Measurements from ENCODE around the gene TP63. TPM values are rescaled to one million over a fixed set of nuclear protein-coding genes. Genes with fewer than 3 reads are reported as not detected.

TP63 gene
- total RNA-seq, 1 donor: 0.43 TPM

DNA sequence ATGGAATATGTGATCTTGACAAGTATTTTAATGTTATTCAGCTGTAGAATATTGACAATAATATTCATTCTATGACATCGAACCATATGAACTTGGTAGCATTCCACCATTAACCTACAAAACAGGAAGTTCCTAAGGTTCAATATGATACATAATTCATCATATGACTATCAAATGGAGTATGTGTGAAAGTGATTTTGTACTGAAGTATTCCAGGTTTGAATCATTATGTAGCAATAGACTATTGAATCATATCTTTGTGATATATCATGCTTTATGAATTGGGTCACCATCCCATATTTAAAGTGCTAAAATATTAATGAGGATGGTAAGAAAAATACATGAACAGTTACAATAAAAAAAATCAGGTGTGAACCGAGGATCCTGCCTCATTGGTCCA is 95.1 kb downstream of the TP63 start:
- DNase-seq (ENCODE audit: low read depth): no peak
- H3K4me3 ChIP-seq (ENCODE audit: low read depth, low read length): no peak overlapping the region
- TF ChIP-seq, protein P1, sequence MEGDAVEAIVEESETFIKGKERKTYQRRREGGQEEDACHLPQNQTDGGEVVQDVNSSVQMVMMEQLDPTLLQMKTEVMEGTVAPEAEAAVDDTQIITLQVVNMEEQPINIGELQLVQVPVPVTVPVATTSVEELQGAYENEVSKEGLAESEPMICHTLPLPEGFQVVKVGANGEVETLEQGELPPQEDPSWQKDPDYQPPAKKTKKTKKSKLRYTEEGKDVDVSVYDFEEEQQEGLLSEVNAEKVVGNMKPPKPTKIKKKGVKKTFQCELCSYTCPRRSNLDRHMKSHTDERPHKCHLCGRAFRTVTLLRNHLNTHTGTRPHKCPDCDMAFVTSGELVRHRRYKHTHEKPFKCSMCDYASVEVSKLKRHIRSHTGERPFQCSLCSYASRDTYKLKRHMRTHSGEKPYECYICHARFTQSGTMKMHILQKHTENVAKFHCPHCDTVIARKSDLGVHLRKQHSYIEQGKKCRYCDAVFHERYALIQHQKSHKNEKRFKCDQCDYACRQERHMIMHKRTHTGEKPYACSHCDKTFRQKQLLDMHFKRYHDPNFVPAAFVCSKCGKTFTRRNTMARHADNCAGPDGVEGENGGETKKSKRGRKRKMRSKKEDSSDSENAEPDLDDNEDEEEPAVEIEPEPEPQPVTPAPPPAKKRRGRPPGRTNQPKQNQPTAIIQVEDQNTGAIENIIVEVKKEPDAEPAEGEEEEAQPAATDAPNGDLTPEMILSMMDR (IDR thresholded peaks at IDR 0.05; ENCODE audit: insufficient read depth, low read depth, low read length): no peak

DNA sequence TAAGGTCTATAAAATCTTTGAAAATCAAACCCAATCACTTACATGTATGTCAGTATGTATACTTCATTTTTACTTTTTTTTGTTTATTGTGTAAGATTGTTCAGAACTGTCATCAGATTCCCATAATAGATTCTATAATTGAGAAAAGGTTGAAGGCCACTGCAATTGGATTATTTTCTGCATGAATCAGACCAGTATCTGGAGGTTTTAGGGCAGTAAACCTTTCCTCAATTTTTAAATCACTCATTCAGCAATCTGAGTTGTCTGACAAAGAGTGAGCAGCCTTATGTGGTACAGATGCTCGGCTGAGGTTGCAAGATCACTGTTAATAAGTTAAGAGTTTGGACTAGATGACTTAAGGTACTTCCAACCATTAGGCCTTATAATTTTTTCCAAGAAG is 96.0 kb downstream of the TP63 start:
- TF ChIP-seq, protein P1 (IDR thresholded peaks at IDR 0.05; ENCODE audit: insufficient read depth, low read depth, low read length): no peak
- H3K4me3 ChIP-seq (ENCODE audit: low read depth, low read length): no peak overlapping the region
- DNase-seq (ENCODE audit: low read depth): no peak

DNA sequence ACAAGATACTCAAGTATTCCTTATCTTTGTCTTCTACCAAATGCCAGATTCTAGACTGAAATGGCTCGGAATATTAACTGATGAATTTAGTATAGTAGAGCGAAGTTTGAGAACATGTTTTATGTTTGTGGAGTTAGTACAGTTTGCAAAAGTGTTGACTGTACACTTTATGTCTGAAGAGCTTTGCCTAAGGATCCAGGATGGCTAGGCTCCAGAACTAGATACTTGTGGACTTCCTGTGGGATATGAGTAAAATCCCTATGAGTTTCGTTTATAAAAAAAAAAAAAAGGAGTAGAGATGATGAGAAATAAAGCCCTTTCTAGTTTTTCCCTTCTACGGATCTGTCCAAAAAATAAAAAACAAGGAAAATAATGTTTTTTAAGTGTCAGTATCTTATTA is 96.7 kb downstream of the TP63 start:
- H3K4me3 ChIP-seq (ENCODE audit: low read depth, low read length): no peak overlapping the region
- TF ChIP-seq, protein P1 (IDR thresholded peaks at IDR 0.05; ENCODE audit: insufficient read depth, low read depth, low read length): no peak
- DNase-seq (ENCODE audit: low read depth): no peak

DNA sequence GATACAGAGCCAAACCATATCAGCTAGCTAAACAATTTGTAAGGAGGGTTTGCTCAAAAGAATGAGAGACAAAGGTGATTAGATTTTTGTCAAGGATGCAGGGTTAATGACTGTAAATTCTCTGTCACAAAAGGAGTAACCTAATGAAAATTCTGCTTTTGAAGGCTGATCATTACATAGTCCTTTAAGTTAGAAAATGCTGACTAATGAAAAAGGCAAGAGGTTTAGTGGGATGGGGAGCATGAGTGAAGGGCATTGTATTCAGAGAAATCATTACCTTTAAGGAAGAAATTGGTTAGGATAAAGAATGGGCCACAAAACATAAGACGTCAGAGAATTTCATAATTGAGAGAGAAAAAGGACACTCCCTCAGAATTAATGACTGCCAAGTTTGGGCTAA is 97.7 kb downstream of the TP63 start:
- TF ChIP-seq, protein P1 (IDR thresholded peaks at IDR 0.05; ENCODE audit: insufficient read depth, low read depth, low read length): no peak
- no peak overlapping the region for H3K4me3 ChIP-seq (ENCODE audit: low read depth, low read length)
- no peak for DNase-seq (ENCODE audit: low read depth)

DNA sequence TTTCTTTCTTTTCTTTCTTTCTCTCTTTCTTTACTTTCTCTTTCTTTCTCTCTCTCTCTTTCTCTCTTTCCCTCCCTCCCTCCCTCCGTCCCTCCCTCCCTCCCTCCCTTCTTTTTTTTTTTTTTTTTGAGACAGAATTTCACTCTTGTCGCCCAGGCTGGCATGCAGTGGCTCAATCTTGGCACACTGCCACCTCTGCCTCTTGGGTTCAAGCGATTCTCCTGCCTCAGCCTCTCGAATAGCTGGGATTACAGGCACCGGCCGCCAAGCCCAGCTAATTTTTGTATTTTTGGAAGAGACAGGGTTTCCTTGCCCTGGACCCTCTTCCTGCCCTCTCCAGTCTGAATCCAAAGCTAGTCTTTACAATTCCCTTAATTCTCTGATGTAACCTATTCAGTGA is 102.9 kb downstream of the TP63 start:
- H3K4me3 ChIP-seq (ENCODE audit: low read depth, low read length): no peak overlapping the region
- TF ChIP-seq, protein P1 (IDR thresholded peaks at IDR 0.05; ENCODE audit: insufficient read depth, low read depth, low read length): no peak
- no peak for DNase-seq (ENCODE audit: low read depth)

DNA sequence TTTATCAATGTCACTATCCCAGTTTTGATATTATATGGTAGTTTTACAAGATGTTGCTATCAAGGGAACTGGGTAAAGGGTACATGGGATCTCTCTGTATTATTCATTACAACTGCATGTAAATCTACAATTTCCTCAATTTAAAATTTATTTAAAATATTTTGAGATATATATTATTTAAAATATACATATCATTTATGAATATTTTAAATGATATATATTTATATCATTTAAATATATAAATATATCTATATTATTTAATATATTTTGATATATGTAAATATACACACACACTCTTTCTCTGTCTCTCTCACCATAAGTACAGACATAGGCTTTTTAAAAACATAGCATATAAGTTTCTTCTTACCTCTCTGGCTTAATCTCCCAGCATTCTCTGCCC is 104.7 kb downstream of the TP63 start:
- no peak for DNase-seq (ENCODE audit: low read depth)
- TF ChIP-seq, protein P1 (IDR thresholded peaks at IDR 0.05; ENCODE audit: insufficient read depth, low read depth, low read length): no peak
- H3K4me3 ChIP-seq (ENCODE audit: low read depth, low read length): no peak overlapping the region

DNA sequence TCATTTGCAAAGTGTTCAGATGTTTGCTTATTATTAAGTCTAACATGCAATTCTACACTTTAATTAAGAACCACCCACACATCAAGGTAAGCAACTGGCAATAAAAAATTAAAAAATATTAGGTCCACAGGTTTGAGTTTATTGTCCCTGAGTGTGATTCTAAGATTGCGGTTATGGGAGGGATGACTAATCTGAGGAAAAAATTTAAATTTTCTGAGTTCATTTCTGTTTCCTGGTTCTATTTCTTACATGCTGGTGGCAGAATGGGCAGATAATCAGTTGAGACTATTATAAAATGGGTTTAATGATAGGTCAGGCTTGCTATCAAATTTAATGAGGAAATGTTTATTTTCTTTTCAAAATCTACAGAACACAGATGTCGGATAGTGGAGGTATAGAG is 105.9 kb downstream of the TP63 start:
- no peak for DNase-seq (ENCODE audit: low read depth)
- no peak overlapping the region for H3K4me3 ChIP-seq (ENCODE audit: low read depth, low read length)
- TF ChIP-seq, protein P1 (IDR thresholded peaks at IDR 0.05; ENCODE audit: insufficient read depth, low read depth, low read length): no peak

All from fibroblast of villous mesenchyme (primary cell).